Measurements from ENCODE around the gene SLC39A2. TPM values are rescaled to one million over a fixed set of nuclear protein-coding genes. Genes with fewer than 3 reads are reported as not detected.

The SLC39A2 gene
- polyA plus RNA-seq, 3 donors, result not detected

- Mint-ChIP-seq H3K36me3 (peaks cover 0 to 6% of the 10 kb centered on the region in 2 donors), H3K4me3 (peak overlapping the region in 1 of 2 donors; percentile 92), H3K27ac (no peak overlapping the region), H3K4me1 (peaks cover 58% of the 10 kb centered on the region), H3K9me3 (peaks cover 0 to 3% (median 1%) of the 10 kb centered on the region in 7 donors), H3K27me3 (ENCODE audit: low read depth in 3 of 3) (peaks cover 41 to 47% (median 46%) of the 10 kb centered on the region in 3 donors)
- H3K79me2 ChIP-seq (ENCODE audit: insufficient read depth, low read length), result no peaks in the 10 kb centered on the region
- TF ChIP-seq CTCF (IDR thresholded peaks at IDR 0.05), result no peak
- H4K20me1 ChIP-seq (ENCODE audit: insufficient read depth, low read length), result no peaks in the 10 kb centered on the region
- no peaks in the 10 kb centered on the region for H3K36me3 ChIP-seq (replicated peaks in 1 of 2; ENCODE audit: control insufficient read depth in 1 of 2, insufficient read depth in 2 of 2, low read length in 2 of 2)
- peak overlapping the region in 1 of 2 donors; percentile 7 for H3K27ac ChIP-seq (ENCODE audit: low read depth in 1 of 2, low read length in 2 of 2)
- H2AFZ ChIP-seq (ENCODE audit: insufficient read depth, low read depth, low read length, poor library complexity, severe bottlenecking), result no peak overlapping the region
- peak overlapping the region; percentile 7 for H3K4me2 ChIP-seq (replicated peaks; ENCODE audit: extremely low read depth, low read length, poor library complexity, severe bottlenecking)
- WGBS (ENCODE audit: insufficient coverage), result no CpG with 5 or more reads among the region's 7 CpGs
- peaks cover 51 to 61% of the 10 kb centered on the region in 2 donors for H3K4me1 ChIP-seq (ENCODE audit: control insufficient read depth in 1 of 2, insufficient read depth in 2 of 2, low read length in 2 of 2)
- no peak overlapping the region for H3K4me3 ChIP-seq (replicated peaks in 1 of 3; ENCODE audit: low read depth in 2 of 3, low read length in 3 of 3)
- peaks cover 15 to 37% of the 10 kb centered on the region in 2 donors for H3K27me3 ChIP-seq (ENCODE audit: control insufficient read depth in 2 of 2, insufficient read depth in 2 of 2, low read length in 2 of 2)
- peak; percentile 38 to 58 (median 52) for DNase-seq
- intact Hi-C loops (cut with micrococcal nuclease), result no loop called here
- H3K9ac ChIP-seq (ENCODE audit: insufficient read depth, low read length, poor library complexity, severe bottlenecking), result no peak overlapping the region
- H3K9me3 ChIP-seq (replicated peaks in 1 of 2; ENCODE audit: control insufficient read depth in 1 of 2, insufficient read depth in 1 of 2, low read length in 2 of 2), result peaks cover 2 to 4% of the 10 kb centered on the region in 2 donors
Observed at GRCh38 chr14:21023174-21023573, 24.1 kb downstream of the SLC39A2 start.

- no peak for DNase-seq
- no peak overlapping the region for H3K9ac ChIP-seq (ENCODE audit: insufficient read depth, low read length, poor library complexity, severe bottlenecking)
- Mint-ChIP-seq H3K36me3 (peaks cover 0 to 6% of the 10 kb centered on the region in 2 donors), H3K4me1 (peaks cover 49% of the 10 kb centered on the region), H3K27me3 (ENCODE audit: low read depth in 3 of 3) (peaks cover 41 to 49% (median 43%) of the 10 kb centered on the region in 3 donors), H3K9me3 (peaks cover 0 to 3% (median 1%) of the 10 kb centered on the region in 7 donors), H3K4me3 (peak overlapping the region; percentile 75 to 92), H3K27ac (peak overlapping the region in 3 of 7 donors; percentile 5 to 61 (median 27))
- H3K4me1 ChIP-seq (ENCODE audit: control insufficient read depth in 1 of 2, insufficient read depth in 2 of 2, low read length in 2 of 2), result peaks cover 43 to 52% of the 10 kb centered on the region in 2 donors
- TF ChIP-seq CTCF (IDR thresholded peaks at IDR 0.05), result no peak
- 72% methylated on average over 5 of the region's 17 CpGs for WGBS (ENCODE audit: insufficient coverage)
- H4K20me1 ChIP-seq (ENCODE audit: insufficient read depth, low read length), result no peaks in the 10 kb centered on the region
- H3K79me2 ChIP-seq (ENCODE audit: insufficient read depth, low read length), result no peaks in the 10 kb centered on the region
- peak overlapping the region; percentile 40 to 71 (median 43) for H3K4me3 ChIP-seq (replicated peaks in 1 of 3; ENCODE audit: low read depth in 2 of 3, low read length in 3 of 3)
- peak overlapping the region; percentile 80 for H3K4me2 ChIP-seq (replicated peaks; ENCODE audit: extremely low read depth, low read length, poor library complexity, severe bottlenecking)
- H3K27ac ChIP-seq (ENCODE audit: low read depth in 1 of 2, low read length in 2 of 2), result no peak overlapping the region
- peak overlapping the region; percentile 69 for H2AFZ ChIP-seq (ENCODE audit: insufficient read depth, low read depth, low read length, poor library complexity, severe bottlenecking)
- H3K9me3 ChIP-seq (replicated peaks in 1 of 2; ENCODE audit: control insufficient read depth in 1 of 2, insufficient read depth in 1 of 2, low read length in 2 of 2), result peaks cover 2 to 4% of the 10 kb centered on the region in 2 donors
- no peaks in the 10 kb centered on the region for H3K36me3 ChIP-seq (replicated peaks in 1 of 2; ENCODE audit: control insufficient read depth in 1 of 2, insufficient read depth in 2 of 2, low read length in 2 of 2)
- H3K27me3 ChIP-seq (ENCODE audit: control insufficient read depth in 2 of 2, insufficient read depth in 2 of 2, low read length in 2 of 2), result peaks cover 15 to 37% of the 10 kb centered on the region in 2 donors
- intact Hi-C loops (cut with micrococcal nuclease), result no loop called here
Observed at GRCh38 chr14:21023817-21024584, 24.9 kb downstream of the SLC39A2 start.
